IPS-18a (cell line): ENCODE results near the gene ANKRD9.

Experiments
- H3K27ac ChIP-seq: one replicate; pipeline ENCODE4 v1.5.1; 2013; ENCODE audit warnings: low read length
- H3K27me3 ChIP-seq: one replicate; pipeline ENCODE4 v1.6.1; 2013; ENCODE audit warnings: mild to moderate bottlenecking, low read length; ENCODE audit not compliant: control insufficient read depth, insufficient read depth
- H3K36me3 ChIP-seq: one replicate; pipeline ENCODE4 v1.6.1; 2013; ENCODE audit warnings: low read depth, low read length; ENCODE audit not compliant: control insufficient read depth
- H3K4me1 ChIP-seq: one replicate; pipeline ENCODE4 v1.6.1; 2013; ENCODE audit warnings: low read depth, low read length; ENCODE audit not compliant: control insufficient read depth
- H3K4me3 ChIP-seq: one replicate; pipeline ENCODE4 v1.5.1; 2013; ENCODE audit warnings: low read length
- H3K9ac ChIP-seq: one replicate; pipeline ENCODE4 v1.6.1; 2013; ENCODE audit warnings: mild to moderate bottlenecking, low read length, moderate library complexity
- H3K9me3 ChIP-seq: one replicate; pipeline ENCODE4 v1.6.1; 2013; ENCODE audit warnings: low read depth, low read length; ENCODE audit not compliant: control insufficient read depth

ANKRD9 gene

GRCh38 chr14:102491366-102491765 is 18.2 kb downstream of the ANKRD9 start:
- no peaks in the 10 kb centered on the region for H3K4me1 ChIP-seq
- no peak overlapping the region for H3K4me3 ChIP-seq
- no peak overlapping the region for H3K27ac ChIP-seq
- no peaks in the 10 kb centered on the region for H3K27me3 ChIP-seq
- no peak overlapping the region for H3K9ac ChIP-seq
- H3K36me3 ChIP-seq: no peaks in the 10 kb centered on the region
- H3K9me3 ChIP-seq: no peaks in the 10 kb centered on the region

- no peaks in the 10 kb centered on the region for H3K4me1 ChIP-seq
- no peak overlapping the region for H3K27ac ChIP-seq
- H3K9ac ChIP-seq: no peak overlapping the region
- no peak overlapping the region for H3K4me3 ChIP-seq
- no peaks in the 10 kb centered on the region for H3K9me3 ChIP-seq
- H3K36me3 ChIP-seq: no peaks in the 10 kb centered on the region
- no peaks in the 10 kb centered on the region for H3K27me3 ChIP-seq
Observed at GRCh38 chr14:102490456-102490855, 19.1 kb downstream of the ANKRD9 start.

DNA sequence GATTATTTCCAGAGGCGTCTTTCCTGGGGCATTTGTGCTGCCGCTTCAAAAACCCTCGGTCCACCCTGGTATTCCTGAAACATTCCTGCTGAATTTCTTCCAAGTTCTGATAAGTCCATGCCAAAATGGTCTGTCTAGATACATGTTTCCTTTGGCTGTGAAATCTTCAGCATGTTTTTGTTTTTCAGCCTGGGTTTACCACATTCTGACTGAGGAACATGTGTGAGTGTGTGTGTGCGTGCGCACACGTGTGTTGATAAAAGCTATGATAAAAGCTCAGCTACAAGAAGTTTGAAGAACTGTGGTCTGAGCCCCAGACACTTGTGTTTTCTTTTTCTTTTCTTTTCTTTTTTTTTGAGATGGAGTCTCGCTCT is 22.4 kb downstream of the ANKRD9 start:
- H3K9me3 ChIP-seq: no peaks in the 10 kb centered on the region
- no peaks in the 10 kb centered on the region for H3K27me3 ChIP-seq
- H3K36me3 ChIP-seq: no peaks in the 10 kb centered on the region
- no peak overlapping the region for H3K4me3 ChIP-seq
- H3K27ac ChIP-seq: no peak overlapping the region
- H3K4me1 ChIP-seq: no peaks in the 10 kb centered on the region
- H3K9ac ChIP-seq: no peak overlapping the region

- Histone ChIP-seq H3K4me1 (no peaks in the 10 kb centered on the region), H3K9me3 (no peaks in the 10 kb centered on the region), H3K27ac (no peak overlapping the region), H3K27me3 (no peaks in the 10 kb centered on the region), H3K4me3 (no peak overlapping the region), H3K9ac (no peak overlapping the region), H3K36me3 (no peaks in the 10 kb centered on the region)
Observed at GRCh38 chr14:102486513-102487203, 22.9 kb downstream of the ANKRD9 start.

GRCh38 chr14:102485693-102486512 is 23.7 kb downstream of the ANKRD9 start:
- Histone ChIP-seq H3K36me3 (no peaks in the 10 kb centered on the region), H3K4me1 (no peaks in the 10 kb centered on the region), H3K9me3 (no peaks in the 10 kb centered on the region), H3K4me3 (no peak overlapping the region), H3K9ac (no peak overlapping the region), H3K27me3 (no peaks in the 10 kb centered on the region), H3K27ac (no peak overlapping the region)

- H3K4me1 ChIP-seq: no peaks in the 10 kb centered on the region
- no peaks in the 10 kb centered on the region for H3K9me3 ChIP-seq
- no peak overlapping the region for H3K4me3 ChIP-seq
- H3K9ac ChIP-seq: no peak overlapping the region
- no peaks in the 10 kb centered on the region for H3K36me3 ChIP-seq
- no peaks in the 10 kb centered on the region for H3K27me3 ChIP-seq
- no peak overlapping the region for H3K27ac ChIP-seq
Observed at GRCh38 chr14:102484316-102484715, 25.3 kb downstream of the ANKRD9 start.

DNA sequence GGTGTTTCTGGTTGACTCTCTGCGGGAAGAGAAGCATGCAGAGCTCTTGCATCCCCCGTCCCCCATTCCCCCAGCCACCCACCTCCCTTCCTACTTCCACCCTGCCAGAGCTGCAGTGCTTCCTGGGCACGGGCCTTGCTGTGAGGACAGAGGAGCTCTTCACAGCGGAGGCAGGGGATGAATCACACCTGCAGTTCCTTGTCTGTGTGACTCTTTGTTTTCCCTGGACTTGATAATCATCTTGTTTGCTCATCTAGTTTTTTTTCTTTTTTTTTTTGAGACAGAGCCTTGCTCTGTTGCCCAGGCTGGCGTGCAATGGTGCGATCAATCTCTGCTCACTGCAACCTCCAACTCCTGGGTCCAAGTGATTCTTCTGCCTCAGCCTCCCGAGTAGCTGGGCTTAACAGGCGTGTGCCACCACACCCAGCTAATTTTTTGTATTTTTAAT is 27.8 kb downstream of the ANKRD9 start:
- H3K27ac ChIP-seq: no peak overlapping the region

DNA sequence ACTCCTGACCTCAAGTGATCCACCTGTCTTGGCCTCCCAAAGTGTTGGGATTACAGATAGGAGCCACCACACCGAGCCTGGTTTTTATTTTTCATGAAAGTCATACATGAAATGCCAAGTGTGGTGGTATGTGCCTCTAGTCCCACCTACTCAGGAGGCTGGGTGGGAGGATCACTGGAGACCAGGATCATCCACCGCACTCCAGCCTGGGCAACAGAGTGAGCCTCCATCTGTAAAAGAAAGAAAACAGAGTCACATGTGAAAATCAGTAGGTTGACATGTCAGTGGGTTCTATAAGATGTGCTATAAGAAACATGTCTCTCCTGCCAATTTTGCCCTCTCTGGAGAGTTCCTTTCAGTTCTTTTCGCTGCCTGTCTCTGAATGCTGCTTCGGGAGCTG is 28.2 kb downstream of the ANKRD9 start:
- no peak overlapping the region for H3K27ac ChIP-seq
- H3K4me3 ChIP-seq: no peak overlapping the region
- H3K4me1 ChIP-seq: no peaks in the 10 kb centered on the region
- H3K9me3 ChIP-seq: no peaks in the 10 kb centered on the region
- no peaks in the 10 kb centered on the region for H3K27me3 ChIP-seq
- H3K36me3 ChIP-seq: no peaks in the 10 kb centered on the region
- H3K9ac ChIP-seq: no peak overlapping the region

More for the DNA sequence above, 27.8 kb downstream of the ANKRD9 start:
- Histone ChIP-seq H3K27me3 (no peaks in the 10 kb centered on the region), H3K9ac (no peak overlapping the region), H3K36me3 (no peaks in the 10 kb centered on the region), H3K4me3 (no peak overlapping the region), H3K4me1 (no peaks in the 10 kb centered on the region), H3K9me3 (no peaks in the 10 kb centered on the region)

DNA sequence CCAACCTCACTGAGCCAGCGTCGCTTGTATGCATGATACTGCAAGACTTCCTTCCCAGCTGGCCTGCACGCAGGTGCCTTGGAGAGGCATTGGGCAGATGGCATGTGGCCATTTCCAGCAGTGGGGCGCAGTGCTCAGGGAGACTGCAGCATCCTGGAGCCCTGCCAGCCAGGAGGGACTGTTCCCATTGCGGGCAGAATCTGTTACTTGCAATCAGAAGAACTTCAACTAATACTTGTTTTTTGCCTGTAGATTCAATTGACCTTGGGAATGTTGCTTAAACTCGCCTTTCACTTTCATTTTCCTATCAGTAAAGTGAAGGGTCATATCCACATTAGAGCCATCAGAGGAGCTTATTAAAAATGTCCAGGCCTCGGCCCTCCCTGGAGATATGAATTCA is 29.8 kb downstream of the ANKRD9 start:
- Histone ChIP-seq H3K4me3 (no peak overlapping the region), H3K4me1 (no peaks in the 10 kb centered on the region), H3K36me3 (no peaks in the 10 kb centered on the region), H3K9me3 (no peaks in the 10 kb centered on the region), H3K9ac (no peak overlapping the region), H3K27ac (no peak overlapping the region), H3K27me3 (no peaks in the 10 kb centered on the region)

GRCh38 chr14:102479107-102479506 is 30.5 kb downstream of the ANKRD9 start:
- Histone ChIP-seq H3K4me3 (no peak overlapping the region), H3K36me3 (no peaks in the 10 kb centered on the region), H3K27ac (no peak overlapping the region), H3K9me3 (no peaks in the 10 kb centered on the region), H3K27me3 (no peaks in the 10 kb centered on the region), H3K4me1 (no peaks in the 10 kb centered on the region), H3K9ac (no peak overlapping the region)

GRCh38 chr14:102474934-102475333 is 34.6 kb downstream of the ANKRD9 start:
- Histone ChIP-seq H3K9ac (no peak overlapping the region), H3K4me3 (no peak overlapping the region), H3K36me3 (no peaks in the 10 kb centered on the region), H3K9me3 (no peaks in the 10 kb centered on the region), H3K27ac (no peak overlapping the region), H3K4me1 (no peaks in the 10 kb centered on the region), H3K27me3 (no peaks in the 10 kb centered on the region)

- Histone ChIP-seq H3K27me3 (no peaks in the 10 kb centered on the region), H3K9ac (no peak overlapping the region), H3K27ac (no peak overlapping the region), H3K9me3 (no peaks in the 10 kb centered on the region), H3K4me1 (no peaks in the 10 kb centered on the region), H3K4me3 (no peak overlapping the region), H3K36me3 (no peaks in the 10 kb centered on the region)
Observed at GRCh38 chr14:102473559-102473958, 36.0 kb downstream of the ANKRD9 start.
